GM12878 (cell line): ENCODE data around the gene CRYGS. TPM values are rescaled to one million over a fixed set of nuclear protein-coding genes. Genes with fewer than 3 reads are reported as not detected.

Source experiments
- ATAC-seq: fragments of 200-7000 bp; cut with Tn5 transposase; 3 replicates; pipeline ENCODE4 v1.9.1; 2020; ENCODE audit warnings: mild to moderate bottlenecking, moderate library complexity
- BruUV-seq: library from RNA; stranded (reverse); fragments of 400-500 nt; replicated peaks from 2 replicates; lab custom pipeline; 2021; lab: Mats Ljungman, UMichigan
- CTCF ChIA-PET: fragments of 300-600 bp; sonication (Branson Sonifier 250); formaldehyde crosslinking; extraction: SDS; loops from one replicate; lab custom pipeline; 2021; ENCODE audit warnings: inconsistent platforms; lab: Yijun Ruan, JAX
- POLR2A ChIA-PET: fragments of 350-600 bp; formaldehyde crosslinking; extraction: SDS; loops from one replicate; lab custom pipeline; 2021; ENCODE audit warnings: inconsistent platforms; lab: Charles Lee
- RAD21 ChIA-PET: fragments of 300-600 bp; sonication (Branson Sonifier 250); formaldehyde crosslinking; loops from one replicate; lab custom pipeline; 2023; ENCODE audit warnings: antibody characterized with exemption; ENCODE audit not compliant: unreplicated experiment; lab: Charles Lee
- SMC1A ChIA-PET: fragments of 300-600 bp; sonication (Branson Sonifier 250); formaldehyde crosslinking; loops from one replicate; lab custom pipeline; 2023; ENCODE audit not compliant: unreplicated experiment, uncharacterized antibody; lab: Charles Lee
- DNase-seq: peaks from one replicate; pipeline ENCODE4 v3.0.0-alpha.2; 2011; ENCODE audit warnings: low read depth, low spot score
- FAIRE-seq: peaks from 3 replicates; lab custom pipeline; 2011; peaks lifted over from hg19 to GRCh38; lab: Jason Lieb, UNC
- H2AFZ ChIP-seq: 2 replicates; pipeline ENCODE4 v1.6.0; 2011; ENCODE audit warnings: low read depth, low read length, control low read depth; ENCODE audit not compliant: control insufficient read depth
- H3K27ac ChIP-seq: 2 replicates; pipeline ENCODE4 v1.5.1; 2011; ENCODE audit warnings: control low read depth; ENCODE audit not compliant: control insufficient read depth, insufficient read depth
- H3K27me3 ChIP-seq, 2 experiments: replicated peaks in 1 of 2; 2 replicates each; pipeline versions ENCODE4 v1.6.0 to v1.6.1; 2011; ENCODE audit warnings: low read length in 1 of 2; ENCODE audit not compliant: control insufficient read depth in 2 of 2, insufficient read depth in 2 of 2
- H3K36me3 ChIP-seq, 2 experiments: 2 replicates each; pipeline ENCODE4 v1.5.1; 2011; ENCODE audit warnings: low read length in 1 of 2; ENCODE audit not compliant: control insufficient read depth in 2 of 2, insufficient read depth in 2 of 2
- H3K4me1 ChIP-seq: 2 replicates; pipeline ENCODE4 v1.6.1; 2011; ENCODE audit warnings: mild to moderate bottlenecking, low read length, moderate library complexity, mixed read lengths; ENCODE audit not compliant: control insufficient read depth, insufficient read depth
- H3K4me2 ChIP-seq: 2 replicates; pipeline ENCODE4 v1.6.0; 2011; ENCODE audit warnings: control low read depth; ENCODE audit not compliant: control insufficient read depth, insufficient read depth
- H3K4me3 ChIP-seq: fragments of 200-600 bp; sonication (generic); 2 replicates; pipeline ENCODE4 v1.5.1; 2016
- H3K79me2 ChIP-seq: 2 replicates; pipeline ENCODE4 v1.6.0; 2011; ENCODE audit warnings: low read length; ENCODE audit not compliant: control insufficient read depth, insufficient read depth
- H3K9ac ChIP-seq: 2 replicates; pipeline ENCODE4 v1.8.0; 2011; ENCODE audit warnings: low read length, control low read depth, mixed read lengths; ENCODE audit not compliant: control insufficient read depth, insufficient read depth
- H3K9me3 ChIP-seq: replicated peaks from 3 replicates; pipeline ENCODE4 v1.5.1; 2011; ENCODE audit warnings: mild to moderate bottlenecking, low read length; ENCODE audit not compliant: control insufficient read depth, insufficient read depth
- H4K20me1 ChIP-seq: 2 replicates; pipeline ENCODE4 v1.6.0; 2011; ENCODE audit not compliant: control insufficient read depth, insufficient read depth
- CEBPB ChIP-seq, 2 experiments: fragments of 150-350 bp in 1 of 2; IDR thresholded peaks; 2 replicates each; pipeline ENCODE4 v1.6.1; 2012 to 2014; ENCODE audit warnings: low read depth in 2 of 2, low read length in 2 of 2, borderline replicate concordance in 1 of 2, inconsistent platforms in 1 of 2
- EED ChIP-seq: sonication (generic); IDR thresholded peaks from 2 replicates; pipeline ENCODE4 v1.6.1; 2016; ENCODE audit warnings: antibody characterized with exemption, low read depth
- FOXM1 ChIP-seq: IDR thresholded peaks from 2 replicates; pipeline ENCODE4 v1.6.1; 2012; ENCODE audit warnings: low read depth, mild to moderate bottlenecking, inconsistent platforms, low read length, moderate library complexity
- GATAD2B ChIP-seq: fragments of 450-650 bp; conservative IDR thresholded peaks from 2 replicates; pipeline ENCODE4 v1.6.1; 2017; ENCODE audit warnings: low read depth, mild to moderate bottlenecking, moderate library complexity
- RUNX3 ChIP-seq: IDR thresholded peaks from 2 replicates; pipeline ENCODE4 v1.6.1; 2012; ENCODE audit warnings: low read length, inconsistent platforms
- SIN3A ChIP-seq: IDR thresholded peaks from 2 replicates; pipeline ENCODE4 v1.6.1; 2012; ENCODE audit warnings: low read depth, low read length, improper control_type of control experiment
- ZNF24 ChIP-seq: fragments of 450-650 bp; IDR thresholded peaks from 2 replicates; pipeline ENCODE4 v1.6.1; 2017; ENCODE audit warnings: antibody characterized with exemption, mild to moderate bottlenecking
- WGBS: methylation state at CpG from one replicate; pipeline ENCODE4 v1.1.6; 2016; ENCODE audit warnings: low lambda C conversion rate; ENCODE audit not compliant: insufficient replicate concordance, insufficient coverage; ENCODE audit errors: missing lambda C conversion rate; 5-methylcytosine and 5-hydroxymethylcytosine counted together
- in situ Hi-C: fragments of 300-500 bp; cut with MboI; formaldehyde crosslinking; loops from 9 replicates; pipeline ENCODE4 v1.14.3; 2018; ENCODE audit warnings: mixed read lengths
- intact Hi-C: fragments of 100-400 bp; cut with micrococcal nuclease; formaldehyde crosslinking; loops from one replicate; pipeline ENCODE4 v1.14.2; 2022; ENCODE audit not compliant: unreplicated experiment
- polyA plus RNA-seq, 11 experiments: library from polyadenylated mRNA; depleted of rRNA in 4 of 11; unstranded in 6 of 11; stranded (reverse) in 5 of 11; fragments of >200 nt; fragmentation: Nextera tagmentation in 4 of 11; fragmentation: Illumina TruSeq in 1 of 11; extraction: Ambion mirVana in 4 of 11; extraction: Trizol in 1 of 11; gene quantifications; 1 replicate in 1 of 11; 2 replicates in 10 of 11; pipeline versions ENCODE4 v1.2.1 to v1.2.3, GENCODE V29; 2011 to 2016; ENCODE audit warnings: inconsistent platforms in 2 of 11, missing spikeins in 2 of 11, low read depth in 1 of 11
- total RNA-seq, 4 experiments: library from RNA; depleted of rRNA in 3 of 4; stranded (reverse); fragments of >200 nt in 3 of 4; fragmentation: Illumina TruSeq in 1 of 4; extraction: Trizol in 1 of 4; gene quantifications; 2 replicates each; pipeline versions ENCODE4 v1.2.1 to v1.2.3, GENCODE V29; 2013 to 2021
- TF ChIP-seq, protein P1 (sequence below): fragments of 450-650 bp; IDR thresholded peaks from 2 replicates; pipeline ENCODE4 v1.6.1; 2017; ENCODE audit warnings: mild to moderate bottlenecking, moderate library complexity

CRYGS gene
- total and polyA plus RNA-seq, 10 of the 15 experiments (the other 5 are each of a cell fraction or from before 2014, with no cell fraction given): 1.1 to 6.0 (median 2.5) TPM

DNA sequence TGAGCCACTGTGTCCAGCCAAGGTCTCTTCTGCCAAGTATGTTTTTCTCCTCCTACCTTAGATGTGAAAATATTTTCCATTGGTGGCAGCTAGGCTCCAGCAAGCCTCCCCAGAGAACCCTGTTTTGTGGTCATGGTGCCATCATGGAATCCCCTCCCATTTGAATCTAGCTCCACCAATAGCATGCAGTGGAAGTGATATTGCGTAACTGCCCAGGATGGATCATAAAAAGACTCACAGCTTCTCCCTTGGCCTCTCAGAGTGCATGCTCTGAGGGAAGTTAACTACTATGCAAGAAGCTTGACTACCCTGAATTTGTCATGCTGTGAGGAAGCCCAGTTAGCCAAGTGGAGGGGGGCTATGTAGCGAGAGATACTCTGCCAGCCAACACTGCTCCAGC is 27.5 kb downstream of the CRYGS start:
- POLR2A ChIA-PET: interaction anchor here (1.4 to 2.0 kb wide), 3 partner anchors 10 to 18 kb away, joined by 3 to 9 read pairs (median 6); no protein-coding TSS in a partner anchor
- FAIRE-seq: no peak

DNA sequence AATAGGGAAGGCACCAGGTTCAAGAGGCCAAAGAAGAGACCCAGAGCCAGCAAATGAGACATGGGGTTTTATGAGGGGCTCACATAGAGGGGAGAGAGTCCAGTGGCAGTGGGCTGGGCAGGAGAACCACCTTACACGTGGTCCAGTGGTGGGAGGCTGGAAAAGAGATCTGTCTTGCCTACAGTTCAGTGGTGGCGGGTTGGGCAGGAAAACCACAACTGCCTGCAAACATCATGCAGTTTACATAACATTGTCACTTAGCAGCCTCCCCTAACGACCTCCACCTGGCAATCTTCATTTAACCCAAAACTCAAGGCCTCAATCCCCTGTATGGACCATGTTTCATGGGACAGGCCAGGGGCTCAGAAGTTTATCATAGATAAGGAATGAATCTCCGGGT is 29.1 kb downstream of the CRYGS start:
- ChIA-PET RAD21 (interaction anchor here (9.3 kb wide), 1 partner anchor 22 kb away, joined by 224 read pairs; no protein-coding TSS in a partner anchor), CTCF (no interaction called here), POLR2A (interaction anchor here (0.7 kb wide), 1 partner anchor 18 kb away, joined by 3 read pairs; no protein-coding TSS in a partner anchor), SMC1A (interaction anchor here (15.9 kb wide), 1 partner anchor 22 kb away, joined by 429 read pairs; no protein-coding TSS in a partner anchor)
- no peak for TF ChIP-seq CEBPB (IDR thresholded peaks at IDR 0.05; ENCODE audit: borderline replicate concordance in 1 of 2, low read depth in 2 of 2, low read length in 2 of 2)
- TF ChIP-seq EED: peak; percentile 27; the same call in 1 of the 2 replicates
- TF ChIP-seq FOXM1: 0 out of 2 replicates have a peak, but pooled peaks have one; percentile 12
- no peak for TF ChIP-seq SIN3A
- no peak for TF ChIP-seq GATAD2B
- TF ChIP-seq, protein P1, sequence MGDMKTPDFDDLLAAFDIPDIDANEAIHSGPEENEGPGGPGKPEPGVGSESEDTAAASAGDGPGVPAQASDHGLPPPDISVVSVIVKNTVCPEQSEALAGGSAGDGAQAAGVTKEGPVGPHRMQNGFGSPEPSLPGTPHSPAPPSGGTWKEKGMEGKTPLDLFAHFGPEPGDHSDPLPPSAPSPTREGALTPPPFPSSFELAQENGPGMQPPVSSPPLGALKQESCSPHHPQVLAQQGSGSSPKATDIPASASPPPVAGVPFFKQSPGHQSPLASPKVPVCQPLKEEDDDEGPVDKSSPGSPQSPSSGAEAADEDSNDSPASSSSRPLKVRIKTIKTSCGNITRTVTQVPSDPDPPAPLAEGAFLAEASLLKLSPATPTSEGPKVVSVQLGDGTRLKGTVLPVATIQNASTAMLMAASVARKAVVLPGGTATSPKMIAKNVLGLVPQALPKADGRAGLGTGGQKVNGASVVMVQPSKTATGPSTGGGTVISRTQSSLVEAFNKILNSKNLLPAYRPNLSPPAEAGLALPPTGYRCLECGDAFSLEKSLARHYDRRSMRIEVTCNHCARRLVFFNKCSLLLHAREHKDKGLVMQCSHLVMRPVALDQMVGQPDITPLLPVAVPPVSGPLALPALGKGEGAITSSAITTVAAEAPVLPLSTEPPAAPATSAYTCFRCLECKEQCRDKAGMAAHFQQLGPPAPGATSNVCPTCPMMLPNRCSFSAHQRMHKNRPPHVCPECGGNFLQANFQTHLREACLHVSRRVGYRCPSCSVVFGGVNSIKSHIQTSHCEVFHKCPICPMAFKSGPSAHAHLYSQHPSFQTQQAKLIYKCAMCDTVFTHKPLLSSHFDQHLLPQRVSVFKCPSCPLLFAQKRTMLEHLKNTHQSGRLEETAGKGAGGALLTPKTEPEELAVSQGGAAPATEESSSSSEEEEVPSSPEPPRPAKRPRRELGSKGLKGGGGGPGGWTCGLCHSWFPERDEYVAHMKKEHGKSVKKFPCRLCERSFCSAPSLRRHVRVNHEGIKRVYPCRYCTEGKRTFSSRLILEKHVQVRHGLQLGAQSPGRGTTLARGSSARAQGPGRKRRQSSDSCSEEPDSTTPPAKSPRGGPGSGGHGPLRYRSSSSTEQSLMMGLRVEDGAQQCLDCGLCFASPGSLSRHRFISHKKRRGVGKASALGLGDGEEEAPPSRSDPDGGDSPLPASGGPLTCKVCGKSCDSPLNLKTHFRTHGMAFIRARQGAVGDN: no peak
- TF ChIP-seq RUNX3: peak; percentile 84
- Histone ChIP-seq H3K27ac (peak overlapping the region; percentile 4; the same call in 1 of the 2 replicates), H3K9me3 (no peaks in the 10 kb centered on the region; the same call in 2 of the 3 replicates), H3K4me3 (no peak overlapping the region), H3K79me2 (no peaks in the 10 kb centered on the region), H3K4me1 (peaks cover 58% of the 10 kb centered on the region), H2AFZ (no peak overlapping the region), H3K27me3 (no peaks in the 10 kb centered on the region), H3K9ac (no peak overlapping the region), H3K36me3 (no peaks in the 10 kb centered on the region), H3K4me2 (0 out of 2 replicates have a peak overlapping the region, but pooled peaks have one; percentile 7), H4K20me1 (no peaks in the 10 kb centered on the region)
- intact Hi-C loops (no loop called here), in situ Hi-C loops (no loop called here)
- 34% methylated on average over 4 of the region's 4 CpGs for WGBS
- ATAC-seq (no peak), FAIRE-seq (no peak), DNase-seq (no peak)
- no TSS peak for BruUV-seq

More for the DNA sequence above, 27.5 kb downstream of the CRYGS start:
- Histone ChIP-seq H3K4me2 (no peak overlapping the region), H3K4me3 (no peak overlapping the region), H3K27ac (no peak overlapping the region), H4K20me1 (no peaks in the 10 kb centered on the region), H3K27me3 (no peaks in the 10 kb centered on the region), H3K9ac (no peak overlapping the region), H2AFZ (no peak overlapping the region), H3K4me1 (peaks cover 59% of the 10 kb centered on the region), H3K79me2 (no peaks in the 10 kb centered on the region), H3K36me3 (no peaks in the 10 kb centered on the region), H3K9me3 (no peaks in the 10 kb centered on the region; the same call in 2 of the 3 replicates)
- TF ChIP-seq CEBPB (IDR thresholded peaks at IDR 0.05; ENCODE audit: borderline replicate concordance in 1 of 2, low read depth in 2 of 2, low read length in 2 of 2): peak in 1 of 2 experiments; percentile 16; a peak in 1 of 4 replicates
- TF ChIP-seq ZNF24: no peak
- ATAC-seq (no peak), DNase-seq (no peak)
- no TSS peak for BruUV-seq
- ChIA-PET SMC1A (interaction anchor here (0.7 to 15.9 kb wide), 5 partner anchors 9 to 943 kb away, joined by 3 to 429 read pairs (median 3); no protein-coding TSS in a partner anchor), CTCF (interaction anchor here (0.5 to 14.1 kb wide), 8 partner anchors 10 to 544 kb away, joined by 3 to 282 read pairs (median 4); no protein-coding TSS in a partner anchor), RAD21 (interaction anchor here (9.3 kb wide), 1 partner anchor 20 kb away, joined by 224 read pairs; no protein-coding TSS in a partner anchor)
- intact Hi-C loops: no loop called here
- 79% methylated on average over 2 of the region's 2 CpGs for WGBS
- in situ Hi-C loops: no loop called here
